Epithelial cell of prostate (primary cell): ENCODE measurements around the gene GSTM5.
"Not testable (repeated sequence)": the region's sequence is repeated elsewhere in the genome, so short reads cannot be mapped to it uniquely, and the experiment has no call there.

Source experiments
- DNase-seq: peaks from one replicate; pipeline ENCODE4 v3.0.0-alpha.2; 2011; ENCODE audit warnings: low read depth, low spot score
- H3K27ac ChIP-seq: fragments of 450-650 bp; 2 replicates; pipeline ENCODE4 v1.5.1; 2017; ENCODE audit warnings: mild to moderate bottlenecking

The GSTM5 gene

DNA sequence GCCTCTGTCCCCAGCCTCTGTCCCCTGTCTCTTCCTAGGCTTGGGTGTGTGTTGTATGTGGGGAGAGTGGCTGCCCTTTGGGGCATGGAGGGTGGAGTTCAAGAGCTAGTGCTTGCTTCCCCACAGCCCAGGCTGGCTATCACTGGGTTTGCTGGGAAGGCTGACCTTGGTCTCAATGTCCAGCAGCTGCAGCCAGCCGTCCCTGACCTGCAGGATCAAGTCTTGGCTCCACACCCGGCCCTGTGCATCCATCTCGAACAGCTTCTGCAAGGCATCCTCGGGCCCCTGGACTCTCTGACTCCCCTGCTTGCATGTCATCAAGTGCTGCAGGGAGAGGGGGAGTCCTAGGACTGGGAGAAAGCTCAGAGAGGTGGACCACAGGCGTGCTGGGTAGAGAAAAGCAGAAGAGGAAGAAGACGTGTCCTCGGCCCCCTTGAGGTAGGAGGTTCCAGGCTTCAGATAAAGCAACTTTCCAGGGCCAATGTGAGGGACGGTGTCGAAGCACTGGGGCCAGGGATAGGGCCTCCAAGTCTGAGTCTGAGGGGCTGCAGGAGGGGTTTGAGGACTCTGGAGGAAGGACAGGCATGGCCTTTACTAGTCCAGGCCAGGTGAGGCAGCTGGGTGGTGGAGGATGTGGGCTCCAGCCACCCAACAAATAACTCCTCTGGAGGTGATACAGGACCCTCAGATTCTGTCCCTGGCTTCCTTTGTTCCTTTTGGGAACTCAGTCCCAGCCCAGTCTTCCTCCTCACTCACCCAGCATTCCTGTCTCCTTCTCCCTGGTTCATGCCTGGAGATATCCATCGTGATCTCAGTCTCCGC, 47.7 kb downstream of the GSTM5 start:
- no peak for DNase-seq
- no peak overlapping the region for H3K27ac ChIP-seq

DNA sequence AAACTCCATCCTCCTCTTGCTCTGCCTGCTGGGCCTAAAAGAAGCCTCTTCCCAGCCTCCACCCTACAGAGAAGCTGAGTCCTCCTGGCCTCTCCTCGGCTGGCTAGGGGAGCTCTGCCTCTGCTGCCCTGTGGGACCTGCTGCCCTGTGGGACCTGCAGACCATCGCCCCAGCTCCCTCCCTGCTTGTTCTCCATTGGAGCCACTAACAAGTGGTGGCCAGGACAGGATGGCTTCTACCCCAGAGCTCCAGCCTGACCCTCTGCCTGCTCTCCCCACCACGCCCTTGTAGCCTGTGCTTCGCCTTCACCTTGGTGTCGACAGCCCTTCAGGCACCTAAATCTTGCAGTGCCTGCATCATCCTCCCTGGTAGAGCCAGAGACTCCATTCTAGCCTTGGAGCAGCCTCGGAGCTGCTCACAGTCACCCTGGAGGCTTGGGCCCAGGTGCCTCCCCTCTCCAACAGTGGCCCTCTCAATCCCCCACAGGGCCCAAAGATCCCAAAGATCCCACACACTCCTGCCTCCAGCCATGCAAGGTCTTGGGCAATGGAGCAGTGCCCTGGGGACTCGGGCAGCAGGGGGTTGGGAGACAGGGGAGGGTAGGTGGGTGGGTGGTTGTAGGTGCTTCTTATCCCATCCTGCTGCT, 48.7 kb downstream of the GSTM5 start:
- no peak for DNase-seq
- H3K27ac ChIP-seq, result no peak overlapping the region

DNA sequence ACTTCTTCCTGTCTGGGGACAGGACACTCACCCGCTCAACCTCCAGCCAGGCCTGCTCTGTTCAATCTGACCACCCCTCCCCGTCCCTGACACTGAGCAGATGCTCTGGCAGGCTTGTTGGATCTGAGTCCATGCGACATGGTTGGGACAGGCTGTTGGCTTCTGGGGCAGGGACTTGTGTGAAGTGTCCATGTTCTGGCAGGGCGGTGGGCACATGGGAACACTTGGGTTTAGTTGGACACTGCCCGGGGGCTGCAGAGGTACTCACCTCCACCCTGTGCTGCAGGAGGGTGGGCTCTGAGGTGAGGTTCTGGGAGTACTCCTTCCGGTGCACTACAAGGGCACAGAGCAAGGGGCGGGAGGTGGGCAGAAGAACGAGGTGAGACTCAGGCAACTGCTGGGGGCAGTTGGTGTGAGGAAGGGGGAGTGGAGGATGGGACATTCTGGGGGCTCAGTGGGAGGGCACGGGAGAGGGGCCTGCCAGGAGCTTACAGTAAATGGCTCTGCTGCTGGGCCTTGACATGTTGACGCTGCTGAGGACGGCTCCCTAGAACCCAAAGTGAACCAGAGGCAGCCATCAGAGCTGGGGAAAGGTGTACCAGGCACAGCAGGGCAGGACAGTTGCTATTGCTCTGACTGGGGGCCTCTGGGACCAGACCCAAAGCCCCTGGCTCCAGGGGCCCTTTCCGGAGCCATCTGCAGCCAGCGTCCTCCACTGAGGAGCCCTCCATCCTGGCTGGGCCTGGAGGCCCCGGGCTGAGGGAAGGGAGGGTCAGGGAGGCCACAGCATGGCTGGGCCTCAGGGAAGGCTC, 49.4 kb downstream of the GSTM5 start:
- no peak overlapping the region for H3K27ac ChIP-seq
- DNase-seq, result no peak

DNA sequence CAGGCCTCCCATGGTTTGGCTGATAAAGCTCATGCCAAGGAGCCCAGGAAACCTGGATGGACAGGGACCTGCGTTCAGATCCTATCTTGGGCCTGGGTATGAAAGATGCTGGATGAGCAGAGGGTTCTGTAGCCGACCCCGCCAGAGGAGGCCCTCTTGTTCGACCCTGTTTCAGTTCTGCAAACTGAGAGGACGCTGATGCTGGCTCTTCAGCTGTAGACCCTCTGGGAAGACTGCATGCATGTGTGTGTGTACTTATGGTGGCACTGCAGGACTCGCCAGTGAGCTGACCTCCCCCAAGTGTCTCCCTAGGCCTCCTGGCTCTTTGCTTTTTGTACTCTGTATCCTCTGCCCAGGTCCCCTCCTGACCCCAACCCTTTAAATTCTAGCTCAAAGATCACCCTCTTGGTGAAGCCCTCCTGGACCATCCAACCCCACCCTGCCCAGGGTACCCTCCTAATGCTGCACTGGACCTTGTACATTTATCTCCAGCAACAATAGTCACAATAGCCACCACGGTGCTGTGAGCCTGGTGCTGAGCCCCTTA, 50.1 kb downstream of the GSTM5 start:
- H3K27ac ChIP-seq, result no peak overlapping the region
- no peak for DNase-seq

DNA sequence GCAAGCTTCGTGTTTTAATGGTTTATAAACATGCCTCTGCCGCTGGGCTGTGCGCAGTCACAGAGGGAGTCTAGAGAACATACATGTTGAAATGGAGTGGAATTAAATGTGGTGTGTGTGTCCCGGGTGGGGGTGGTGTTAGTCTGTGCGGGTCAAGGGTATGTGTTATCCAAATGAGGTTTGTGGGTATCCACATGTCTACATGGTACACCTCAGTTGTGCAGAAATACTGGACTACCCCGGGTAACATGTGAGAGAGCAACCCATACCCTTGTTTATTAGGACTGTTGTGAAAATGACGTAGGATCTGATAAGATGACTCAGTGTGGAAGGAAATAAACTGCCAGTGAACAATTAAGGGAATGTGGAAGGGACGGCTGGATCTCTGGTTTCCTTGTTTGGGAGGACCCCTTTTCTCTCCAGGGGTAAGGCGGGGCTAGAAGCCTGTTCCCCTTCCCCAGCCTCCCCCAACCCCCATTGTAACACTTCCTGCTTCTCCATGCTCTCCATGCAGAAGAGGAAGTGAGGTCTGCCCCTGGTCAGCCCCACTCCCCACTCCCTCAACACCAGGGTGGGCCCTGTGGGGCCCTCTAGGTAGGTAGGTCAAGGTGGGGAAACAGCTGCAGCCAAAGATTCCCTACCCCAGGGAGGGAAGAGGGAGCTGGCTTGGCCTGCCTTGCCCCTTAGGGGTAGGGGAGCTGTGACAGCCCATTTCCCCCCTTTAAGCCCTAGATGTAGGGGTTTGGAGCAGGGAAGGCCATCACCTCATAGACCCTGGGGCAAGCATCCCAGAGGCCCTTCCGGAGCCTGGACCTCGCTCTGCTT, 51.0 kb downstream of the GSTM5 start:
- no peak for DNase-seq
- H3K27ac ChIP-seq, result no peak overlapping the region

DNA sequence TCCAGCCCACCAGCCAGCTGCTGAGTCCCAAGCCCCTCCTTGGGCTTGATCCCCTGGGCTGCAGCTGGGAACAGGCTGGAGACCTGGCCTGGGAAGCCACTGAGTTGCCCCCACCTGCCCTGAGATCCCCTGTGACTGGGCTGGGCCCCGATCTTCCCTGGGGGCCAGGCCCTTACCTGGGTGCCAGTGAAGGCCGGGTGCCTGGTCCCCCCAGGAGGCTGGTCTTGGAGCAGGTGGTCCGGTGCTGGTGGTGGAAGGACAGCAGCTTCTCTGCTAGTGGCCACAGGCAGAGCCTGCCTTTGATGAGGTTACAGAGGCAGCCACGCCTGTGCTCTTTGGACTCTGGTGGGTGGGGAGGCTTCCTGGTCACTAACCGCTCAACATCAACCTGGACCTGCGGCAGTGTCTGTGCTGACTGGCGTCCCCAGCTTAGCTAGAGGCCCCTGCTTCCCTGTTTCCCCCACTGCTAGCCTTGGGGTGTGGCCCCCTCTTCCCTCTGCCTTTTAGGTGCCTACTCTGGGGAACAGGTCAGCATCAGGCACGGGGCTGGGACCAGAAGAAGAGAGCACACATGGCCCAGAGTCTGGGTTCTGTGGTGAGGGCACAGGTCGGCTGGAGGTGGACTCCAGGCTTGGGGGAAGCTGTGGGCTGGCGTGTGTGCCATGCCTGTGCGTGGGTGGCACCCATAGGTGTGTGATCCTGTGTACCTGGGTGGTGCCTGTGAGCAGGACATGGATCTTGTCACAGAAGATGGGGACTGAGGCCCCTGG, 51.8 kb downstream of the GSTM5 start, which contains the start of gene EPS8L3:
EPS8L3 (minus strand) TSS at position 278 of the 770 bp plus-strand sequence. CDS start 2,174 bp downstream, outside the sequence.
- no peak for DNase-seq
- no peak within 1 kb of the TSS for H3K27ac ChIP-seq

DNA sequence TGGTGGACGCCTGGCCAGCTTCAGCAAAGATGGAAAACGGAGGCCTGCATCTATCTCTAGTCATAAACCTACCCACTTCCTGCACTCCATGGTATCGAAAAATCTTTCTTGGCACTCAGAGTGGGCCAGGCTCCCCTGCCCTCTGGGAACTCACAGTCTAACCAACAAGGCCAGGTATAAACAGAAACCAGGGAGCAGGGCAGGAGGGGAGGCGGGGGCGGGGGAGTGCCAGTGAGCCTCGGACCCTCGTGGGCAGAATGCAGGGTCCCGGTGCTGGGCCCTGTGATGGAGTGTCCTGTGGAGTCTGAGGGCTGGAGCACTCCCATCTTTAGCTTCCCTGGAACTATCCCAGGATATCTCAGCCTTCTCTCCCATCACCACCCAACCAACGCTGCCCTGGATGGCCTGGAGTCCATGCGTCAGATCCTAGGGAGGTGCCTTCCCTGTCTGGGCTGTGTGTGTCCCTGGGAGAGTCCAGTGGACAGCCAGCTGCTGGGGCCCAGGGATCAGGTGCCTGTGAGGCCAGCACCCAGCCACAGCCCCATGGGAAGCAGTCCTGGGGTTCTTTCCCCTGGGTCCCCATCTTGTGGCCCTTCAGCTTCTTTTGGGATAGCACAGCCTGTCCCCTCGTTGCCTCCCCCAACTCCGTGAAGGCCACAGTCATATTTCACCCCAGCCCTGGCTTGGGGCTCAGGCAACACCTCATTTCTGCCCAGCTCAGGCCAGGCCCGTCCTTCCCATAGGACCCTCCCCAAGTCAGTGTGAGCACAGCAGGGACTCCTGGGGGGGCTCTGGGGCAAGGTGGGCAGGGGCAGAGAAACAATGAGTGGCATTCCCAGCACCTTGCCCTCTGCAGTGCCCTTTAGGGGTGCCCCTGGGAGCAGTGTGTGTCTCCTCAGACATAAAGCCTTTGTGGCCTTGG, 52.8 kb downstream of the GSTM5 start:
- no peak for DNase-seq

DNA sequence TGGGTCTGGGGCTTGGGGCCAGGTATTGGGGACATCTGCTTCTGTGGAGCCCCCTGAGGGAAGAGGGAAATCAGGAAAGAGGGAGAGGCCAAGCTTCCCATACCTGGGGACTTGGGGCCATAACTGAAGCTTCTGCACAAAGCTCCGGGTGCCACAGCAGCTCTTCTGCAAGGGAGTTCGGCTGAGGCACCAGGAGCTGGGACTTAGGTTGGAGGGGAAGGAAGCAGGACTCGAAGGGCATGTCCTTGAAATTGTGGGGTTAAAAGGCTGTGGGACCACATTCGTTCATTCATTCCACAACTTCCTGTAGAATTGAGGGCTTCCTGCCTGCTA, 53.4 kb downstream of the GSTM5 start:
- no peak for DNase-seq
- H3K27ac ChIP-seq, result no peak overlapping the region

More for the DNA sequence above, 52.8 kb downstream of the GSTM5 start:
- H3K27ac ChIP-seq, result no peak overlapping the region

DNA sequence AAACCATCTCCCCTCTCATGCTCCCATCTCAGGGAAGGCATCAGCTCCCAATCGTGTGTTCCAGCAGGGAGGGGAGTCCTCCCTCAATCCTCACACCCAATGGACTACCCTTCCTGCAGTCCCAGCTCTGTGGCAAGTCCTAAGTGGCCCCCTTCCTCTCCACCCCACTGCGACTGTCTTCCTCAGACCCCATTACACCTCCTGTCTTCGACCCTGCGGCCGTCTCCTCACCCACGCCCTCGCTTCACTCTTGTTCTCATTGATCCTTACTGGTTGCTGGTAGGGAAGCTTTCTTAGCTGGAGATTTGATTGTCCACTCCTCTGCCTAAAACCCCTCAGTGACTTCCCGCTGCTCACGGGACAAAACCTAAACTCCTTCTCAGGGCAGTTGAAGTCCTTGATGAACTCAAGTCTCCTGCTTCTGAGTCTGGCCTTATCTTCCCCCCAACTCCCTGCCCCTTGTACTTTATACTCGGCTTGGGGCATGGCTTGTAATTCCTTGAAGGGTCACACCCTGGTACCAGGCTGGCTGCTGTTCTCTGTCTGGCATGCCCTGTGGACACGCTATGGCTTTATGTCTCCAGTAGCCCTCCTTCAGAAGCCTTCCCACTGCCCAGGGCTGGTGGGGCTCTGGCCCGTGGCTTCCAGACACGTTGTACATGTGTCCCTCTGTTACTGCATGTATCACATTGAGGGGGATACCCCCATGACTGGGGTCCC, 54.0 kb downstream of the GSTM5 start:
- no peak for DNase-seq

DNA sequence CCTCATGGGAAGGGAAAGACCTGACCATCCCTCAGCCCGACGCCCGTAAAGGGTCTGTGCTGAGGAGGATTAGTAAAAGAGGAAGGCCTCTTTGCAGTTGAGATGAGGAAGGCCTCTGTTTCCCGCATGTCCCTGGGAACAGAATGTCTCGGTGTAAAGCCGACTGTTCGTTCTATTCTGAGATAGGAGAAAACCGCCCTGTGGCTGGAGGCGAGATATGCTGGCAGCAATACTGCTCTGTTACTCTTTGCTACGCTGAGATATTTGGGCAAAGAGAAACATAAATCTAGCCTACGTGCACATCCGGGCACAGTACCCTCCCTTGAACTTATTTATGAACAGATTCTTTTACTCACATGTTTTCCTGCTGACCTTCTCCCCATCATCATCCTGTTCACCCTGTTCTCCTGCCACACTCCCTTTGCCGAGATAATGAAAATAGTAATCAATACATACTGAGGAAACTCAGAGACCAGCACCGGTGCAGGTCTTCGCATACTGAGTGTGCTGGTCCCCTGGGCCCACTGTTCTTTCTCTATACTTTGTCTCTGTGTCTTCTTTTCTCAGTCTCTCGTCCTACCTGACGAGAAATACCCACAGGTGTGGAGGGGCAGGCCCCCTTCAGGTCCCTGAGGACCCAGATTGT, 55.1 kb downstream of the GSTM5 start:
- DNase-seq, H3K27ac ChIP-seq: not testable (repeated sequence)

More for the DNA sequence above, 54.0 kb downstream of the GSTM5 start:
- no peak overlapping the region for H3K27ac ChIP-seq
